ENCODE data around the gene ADORA2B.
"Not testable (repeated sequence)": the region's sequence is repeated elsewhere in the genome, so short reads cannot be mapped to it uniquely, and the experiment has no call there.

The ADORA2B gene

DNA sequence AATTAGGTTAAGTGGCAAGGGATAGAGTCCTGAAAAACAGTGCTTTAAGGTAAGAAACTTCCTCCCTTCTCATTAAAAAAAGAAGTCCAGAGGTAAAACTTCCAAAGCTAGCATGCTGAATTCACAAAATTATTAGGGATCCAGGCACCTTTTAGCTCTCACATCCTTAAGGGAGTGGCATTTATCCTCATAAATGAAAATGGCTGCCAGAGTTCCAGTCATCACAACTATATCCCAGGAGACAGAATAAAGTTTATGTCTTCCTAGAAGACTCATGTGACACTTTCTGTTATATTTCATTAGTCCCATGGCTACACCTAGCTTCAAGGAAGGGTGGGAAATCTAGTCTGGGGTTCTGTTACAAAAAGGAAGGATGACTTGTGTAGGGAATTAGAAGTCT is 23.3 kb upstream of the ADORA2B start:
- DNase-seq (ENCODE audit: low read depth in 2 of 2): no peak

DNA sequence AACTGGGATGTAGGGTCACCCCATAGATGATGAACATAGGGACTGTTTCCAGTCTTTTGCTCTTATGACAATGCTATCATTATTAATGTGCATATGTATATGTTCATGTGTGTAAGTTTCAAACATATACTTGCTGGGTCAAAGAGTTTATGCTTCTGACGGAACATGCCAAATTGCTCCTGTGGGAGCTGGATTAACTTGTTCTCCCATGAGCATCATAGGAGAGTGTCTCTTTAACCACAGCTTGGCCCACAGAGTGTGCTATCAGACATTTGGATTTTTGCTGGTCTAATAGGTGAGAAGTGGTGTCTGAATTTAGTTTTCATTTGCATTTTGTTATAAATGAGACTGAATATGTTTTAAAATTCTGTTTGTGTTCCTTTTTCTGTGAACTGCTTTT is 22.3 kb upstream of the ADORA2B start:
- no peak for DNase-seq (ENCODE audit: low read depth in 2 of 2)

DNA sequence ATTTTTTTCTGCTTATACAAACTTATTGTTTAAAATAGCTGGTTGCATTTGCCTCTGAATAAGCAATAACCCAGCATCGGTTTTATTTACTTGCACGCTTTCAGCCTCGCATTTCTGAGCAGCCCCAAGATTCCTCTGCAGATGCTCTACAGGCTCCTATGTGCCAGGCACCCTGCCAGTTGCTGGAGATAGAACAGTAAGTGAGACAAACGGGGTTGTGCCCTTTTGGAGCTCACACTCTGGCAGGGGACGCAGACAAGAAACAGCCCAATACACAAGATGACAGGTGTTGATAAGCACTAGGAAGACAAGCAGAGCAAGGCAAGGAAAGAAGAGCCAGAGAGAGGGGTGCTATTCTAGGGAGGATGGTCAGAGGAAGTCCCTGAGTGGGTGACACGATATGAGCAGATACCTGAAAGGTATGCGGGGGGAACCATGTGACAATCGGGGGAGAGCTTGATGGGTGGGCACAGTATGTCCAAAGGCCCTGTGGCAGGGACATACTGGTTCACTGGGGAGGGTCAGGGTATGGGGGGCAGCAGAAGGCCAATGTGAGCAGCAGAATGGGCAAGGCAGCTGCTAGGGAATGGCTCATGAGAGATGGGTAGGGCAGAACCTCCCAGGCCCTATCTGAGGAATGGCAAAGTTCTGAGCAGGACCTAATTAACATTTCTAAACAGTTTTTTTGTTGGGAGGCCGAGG is 18.7 kb upstream of the ADORA2B start:
- no peak for DNase-seq (ENCODE audit: low read depth in 2 of 2)

DNA sequence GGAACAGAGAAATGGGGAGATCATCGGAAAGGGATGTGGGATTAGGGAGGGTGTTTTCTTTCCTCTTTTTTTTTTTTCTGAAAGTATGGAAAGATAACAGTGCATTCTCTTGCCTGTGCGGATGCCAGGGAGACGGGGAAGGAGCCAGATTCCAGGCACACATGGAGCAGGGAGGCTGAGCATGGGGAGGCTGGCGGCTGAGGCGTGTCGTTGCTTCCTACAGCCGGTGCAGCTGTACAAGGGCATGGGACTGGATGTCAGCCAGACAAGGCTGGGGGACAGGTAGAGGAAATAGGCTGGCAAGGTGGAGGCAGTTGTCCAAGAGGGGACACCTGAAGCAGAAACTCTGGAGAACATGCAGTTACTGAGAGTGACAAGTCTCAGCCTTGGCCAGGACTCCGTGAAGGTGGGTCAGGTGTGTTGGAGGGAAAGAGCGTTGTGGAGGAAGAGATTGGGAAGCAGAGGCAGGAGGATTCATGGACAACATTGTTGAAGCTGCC is 16.6 kb upstream of the ADORA2B start:
- DNase-seq (ENCODE audit: low read depth in 2 of 2): no peak

DNA sequence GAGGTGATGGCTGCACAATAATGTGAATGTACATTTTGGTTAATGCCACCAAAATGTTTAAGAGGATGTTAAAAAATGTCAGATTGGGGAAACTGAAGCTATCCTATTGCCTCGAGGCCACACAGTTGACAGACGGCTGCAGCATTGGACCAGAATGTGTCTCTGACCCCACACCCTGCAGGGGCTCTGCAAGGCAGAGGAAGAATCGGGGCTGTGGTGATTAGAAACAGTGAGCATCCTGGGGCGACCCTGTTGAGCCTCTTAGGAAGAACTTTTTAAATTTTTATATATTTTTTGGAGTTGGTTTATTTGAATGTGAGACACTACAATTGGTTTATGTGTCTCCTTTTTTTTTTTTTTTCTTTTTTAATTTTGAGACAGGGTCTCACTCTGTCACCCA is 15.0 kb upstream of the ADORA2B start:
- DNase-seq (ENCODE audit: low read depth in 2 of 2): no peak

DNA sequence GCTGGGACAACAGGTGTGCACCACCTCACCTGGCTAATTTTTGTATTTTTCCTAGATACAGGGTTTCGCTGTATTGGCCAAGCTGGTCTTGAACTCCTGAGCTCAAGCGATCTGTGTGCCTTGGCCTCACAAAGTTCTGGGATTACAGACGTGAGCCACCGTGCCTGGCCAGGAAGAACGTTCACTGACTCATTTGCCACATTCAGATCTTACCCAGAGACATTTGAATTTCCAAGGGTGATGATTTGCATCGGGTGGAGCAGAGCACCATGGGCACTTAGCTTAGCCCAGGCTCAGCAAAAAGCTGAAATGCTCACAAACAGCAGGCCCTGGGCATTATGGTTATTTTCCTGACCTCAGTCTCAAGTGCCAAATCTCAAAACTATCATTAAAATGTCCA is 14.5 kb upstream of the ADORA2B start:
- no peak for DNase-seq (ENCODE audit: low read depth in 2 of 2)

DNA sequence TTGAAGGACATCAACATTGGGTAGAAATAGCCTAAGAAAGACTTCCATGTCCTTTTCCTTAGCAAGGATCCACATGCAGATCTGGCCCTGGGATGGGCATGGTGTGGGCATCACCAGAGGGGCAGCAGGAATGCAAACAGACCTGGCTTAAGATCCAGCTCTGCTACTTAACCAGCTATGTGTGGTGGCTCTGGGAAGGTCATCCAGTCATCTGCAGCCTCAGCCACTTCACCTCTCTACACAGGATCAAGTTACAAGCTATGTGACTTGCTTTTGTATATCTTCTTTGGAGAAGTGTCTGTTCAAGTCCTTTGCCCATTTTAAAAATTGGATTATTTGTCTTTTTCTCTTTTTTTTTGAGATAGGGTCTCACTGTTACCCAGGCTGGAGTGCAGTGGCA is 13.5 kb upstream of the ADORA2B start:
- no peak for DNase-seq (ENCODE audit: low read depth in 2 of 2)

DNA sequence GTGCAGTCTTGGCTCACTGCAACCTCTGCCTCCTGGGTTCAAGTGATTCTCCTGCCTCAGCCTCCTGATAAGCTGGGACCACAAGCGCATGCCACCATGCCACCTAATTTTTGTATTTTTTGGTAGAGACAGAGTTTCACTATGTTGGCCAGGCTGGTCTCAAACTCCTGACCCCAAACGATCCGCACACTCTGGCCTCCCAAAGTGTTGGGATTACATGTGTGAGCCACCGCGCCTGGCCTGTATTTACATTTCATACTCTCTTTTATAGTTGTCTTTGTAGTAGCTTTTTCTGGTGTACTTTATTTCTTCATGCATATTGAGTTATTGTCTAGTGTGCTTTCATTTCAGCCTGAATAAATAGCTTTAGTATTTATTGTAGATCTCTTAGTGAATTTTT is 10.1 kb upstream of the ADORA2B start:
- DNase-seq (ENCODE audit: low read depth in 2 of 2): no peak

DNA sequence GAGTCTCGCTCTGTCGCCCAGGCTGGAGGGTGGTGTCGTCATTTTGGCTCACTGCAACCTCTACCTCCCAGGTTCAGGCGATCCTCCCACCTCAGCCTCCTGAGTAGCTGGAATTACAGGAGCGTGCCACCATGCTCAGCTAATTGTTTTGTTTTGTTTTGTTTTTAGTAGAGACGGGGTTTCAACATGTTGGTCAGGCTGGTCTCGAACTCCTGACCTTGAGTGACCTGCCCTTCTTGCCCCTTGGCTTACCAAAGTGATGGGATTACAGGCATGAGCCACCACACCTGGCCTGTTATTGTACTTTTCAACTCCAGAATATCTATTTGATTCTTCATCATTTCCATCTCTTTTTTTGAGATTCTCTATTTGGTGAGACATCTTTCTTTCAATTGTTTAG is 9.0 kb upstream of the ADORA2B start:
- DNase-seq (ENCODE audit: low read depth in 2 of 2): no peak

DNA sequence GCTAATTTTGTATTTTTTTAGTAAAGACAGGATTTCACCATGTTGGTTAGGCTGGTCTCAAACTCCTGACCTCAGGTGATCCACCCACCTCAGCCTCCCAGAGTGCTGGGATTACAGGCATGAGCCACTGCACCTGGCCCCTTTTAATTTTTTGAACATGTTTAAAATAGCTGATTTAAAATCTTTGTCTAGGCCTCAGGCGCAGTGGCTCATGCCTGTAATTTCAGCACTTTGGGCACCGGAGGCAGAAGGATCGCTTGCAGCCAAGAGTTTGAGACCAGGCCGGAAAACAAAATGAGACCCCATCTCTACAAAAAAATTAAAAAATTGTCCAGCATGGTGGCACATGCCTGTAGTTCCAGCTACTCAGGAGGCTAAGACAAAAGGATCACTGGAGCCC is 8.4 kb upstream of the ADORA2B start:
- DNase-seq (ENCODE audit: low read depth in 2 of 2): not testable (repeated sequence)

DNA sequence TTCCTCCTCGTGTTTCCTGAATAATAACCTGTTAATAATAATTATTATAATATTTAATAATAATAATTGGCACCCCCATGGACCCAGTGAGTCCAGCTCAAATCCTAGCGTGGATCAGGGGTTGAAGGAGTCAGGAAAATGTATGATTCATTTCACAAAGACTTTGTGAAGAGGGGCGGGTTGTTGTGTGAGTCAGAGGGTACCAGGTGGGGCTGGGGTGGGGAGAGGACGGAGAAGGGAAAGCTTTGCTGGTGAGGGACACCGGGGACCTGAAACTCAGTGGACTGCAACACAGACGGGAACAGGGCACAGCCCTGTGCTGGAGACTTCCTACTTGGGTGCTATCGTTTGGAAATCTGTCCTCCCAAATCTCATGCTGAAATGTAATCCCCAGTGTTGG is 3.1 kb upstream of the ADORA2B start:
- DNase-seq (ENCODE audit: low read depth in 2 of 2): no peak

DNA sequence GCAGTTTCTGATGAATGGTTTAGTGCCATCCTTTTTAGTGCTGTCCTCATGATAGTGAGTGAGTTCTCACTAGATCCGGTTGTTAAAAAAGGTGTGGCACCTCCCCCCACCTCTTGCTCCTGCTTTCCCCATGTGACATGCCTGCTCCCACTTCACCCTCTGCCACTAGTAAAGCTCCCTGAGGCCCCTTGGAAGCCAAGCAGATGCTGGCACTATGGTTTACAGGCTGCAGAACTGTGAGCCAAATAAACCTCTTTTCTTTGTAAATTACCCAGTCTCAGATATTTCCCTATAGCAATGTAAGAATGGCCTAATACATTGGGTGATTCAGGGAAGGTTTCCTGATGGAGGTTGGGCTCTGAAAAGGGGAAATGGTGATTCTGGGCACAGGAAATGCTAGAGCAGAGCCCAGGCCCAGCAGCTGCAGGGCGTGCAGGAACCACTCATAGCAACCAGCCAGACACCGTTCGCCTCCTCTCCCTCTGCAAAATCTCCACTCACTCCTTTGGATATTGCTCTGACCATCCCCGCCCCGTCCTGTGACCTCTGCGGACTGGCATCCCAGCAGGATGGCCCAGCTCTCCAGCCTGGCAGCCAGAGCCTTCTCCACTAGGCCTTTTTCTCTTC is 2.6 kb upstream of the ADORA2B start:
- DNase-seq (ENCODE audit: low read depth in 2 of 2): no peak

DNA sequence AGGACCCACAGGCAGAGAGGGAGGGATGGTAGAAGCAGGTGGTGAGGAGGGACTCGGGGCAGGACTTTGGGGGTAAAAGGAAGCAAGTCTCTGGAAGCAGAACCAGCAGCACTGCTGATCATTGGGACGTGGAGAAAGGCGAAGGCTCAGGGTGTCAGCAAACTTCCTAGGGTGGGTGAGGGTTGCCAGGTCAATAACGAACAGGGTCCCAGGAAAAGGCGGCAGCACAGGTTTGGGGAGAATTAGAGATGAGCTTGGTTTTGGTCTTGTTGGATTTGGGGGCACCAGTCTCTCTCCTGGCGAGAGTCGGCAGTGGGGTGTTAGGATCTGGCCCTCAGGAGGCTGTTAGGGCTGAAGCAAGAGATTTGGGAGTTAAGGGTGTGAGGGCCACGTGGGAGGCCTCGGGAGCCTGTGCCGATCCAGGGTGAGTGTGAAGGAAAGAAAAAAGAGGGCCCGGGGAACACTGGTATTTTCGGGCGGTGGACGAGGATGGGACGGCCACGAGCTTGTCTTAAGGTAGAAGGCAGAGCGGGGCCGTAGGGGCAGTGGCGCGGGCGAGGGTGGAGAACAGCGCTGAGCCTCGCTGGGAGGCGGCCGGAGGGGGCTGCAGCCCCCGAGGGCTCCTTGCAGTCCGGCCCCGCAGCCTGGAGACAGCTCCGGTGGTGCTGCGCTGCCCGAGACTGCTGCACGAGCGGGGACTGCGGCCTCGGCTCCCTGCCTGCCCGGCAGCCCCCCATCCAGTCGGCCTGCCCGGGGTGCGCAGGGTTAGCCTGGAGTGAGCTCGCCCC is 765 bp upstream of the ADORA2B start:
- no peak for DNase-seq (ENCODE audit: low read depth in 2 of 2)

DNA sequence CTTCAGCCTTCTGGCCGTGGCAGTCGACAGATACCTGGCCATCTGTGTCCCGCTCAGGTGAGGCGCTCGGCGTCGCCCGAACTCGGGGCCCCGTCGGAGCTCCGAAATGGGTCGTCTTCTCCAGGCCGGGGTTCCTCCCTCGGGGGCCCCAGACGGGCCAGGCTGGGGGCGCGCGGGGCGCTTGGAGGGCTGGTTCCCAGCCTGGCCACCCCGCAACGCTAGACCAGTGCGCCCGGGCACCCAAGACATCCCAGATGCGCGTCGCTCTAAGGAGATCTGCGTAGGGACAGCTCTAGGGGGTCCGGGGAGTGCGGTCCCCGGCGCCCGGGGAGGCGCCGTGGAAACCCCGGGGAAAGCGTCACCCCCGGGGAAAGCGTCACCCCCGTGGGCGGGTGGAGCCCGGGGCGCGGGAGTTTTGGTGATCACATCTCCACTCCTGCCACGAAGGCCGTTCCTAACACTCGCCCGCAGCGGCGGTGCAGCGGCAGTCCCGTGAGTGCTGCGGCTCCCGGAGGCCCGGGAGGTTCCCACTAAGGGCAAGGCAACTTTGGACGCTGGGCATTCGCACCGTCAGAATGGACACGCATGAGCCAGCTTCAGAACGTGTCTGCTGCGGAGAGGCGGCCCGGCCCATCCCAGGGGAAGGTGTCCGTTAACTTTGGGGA is 729 bp downstream of the ADORA2B start:
- peak; percentile 28 to 40 for DNase-seq (ENCODE audit: low read depth in 2 of 2)

DNA sequence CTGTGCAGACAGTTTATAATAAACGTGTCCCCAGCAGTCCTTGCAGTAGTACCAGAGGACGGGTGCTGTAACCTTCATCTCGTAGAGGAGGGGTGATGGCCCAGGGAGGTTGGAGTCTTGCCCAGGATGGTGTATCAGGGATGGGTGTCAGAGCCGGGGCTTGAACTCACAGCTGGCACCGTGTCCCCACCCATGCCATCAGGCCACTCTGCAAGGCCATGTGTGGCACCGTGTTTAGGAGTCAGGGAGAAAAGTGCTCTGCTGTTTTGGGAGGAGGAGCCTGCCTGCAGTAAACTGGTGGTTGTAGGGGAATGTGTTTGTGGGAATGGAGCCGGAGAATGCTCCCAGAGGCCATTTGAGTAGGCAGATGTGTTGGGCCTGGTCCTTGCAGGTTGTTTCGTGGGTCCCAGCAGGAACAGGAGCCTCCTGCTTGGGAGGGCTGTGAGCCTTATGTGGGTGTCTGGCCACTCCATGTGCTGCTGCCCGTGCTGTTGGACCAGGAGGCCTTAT is 1.7 kb downstream of the ADORA2B start:
- no peak for DNase-seq (ENCODE audit: low read depth in 2 of 2)

DNA sequence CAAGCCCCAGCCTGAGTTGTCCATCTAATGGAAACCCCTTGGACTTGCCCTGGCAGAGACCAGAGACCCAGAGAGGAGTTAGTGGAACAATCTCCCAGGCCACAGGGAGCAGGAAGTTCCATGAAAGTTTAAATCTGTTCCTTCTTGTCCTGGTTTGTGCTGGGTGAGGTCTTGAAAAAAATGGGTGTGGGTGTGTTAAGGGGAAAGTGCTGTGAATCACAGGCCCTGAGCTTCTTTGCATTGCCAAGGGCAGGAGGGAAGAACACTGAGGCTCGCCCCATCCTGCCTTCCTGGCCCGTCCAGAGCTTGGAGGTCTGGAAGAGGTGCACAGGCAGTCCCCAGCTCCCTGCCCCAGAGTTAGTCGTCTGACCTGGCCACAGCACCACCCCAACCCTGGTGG is 2.3 kb downstream of the ADORA2B start:
- DNase-seq (ENCODE audit: low read depth in 2 of 2): no peak

DNA sequence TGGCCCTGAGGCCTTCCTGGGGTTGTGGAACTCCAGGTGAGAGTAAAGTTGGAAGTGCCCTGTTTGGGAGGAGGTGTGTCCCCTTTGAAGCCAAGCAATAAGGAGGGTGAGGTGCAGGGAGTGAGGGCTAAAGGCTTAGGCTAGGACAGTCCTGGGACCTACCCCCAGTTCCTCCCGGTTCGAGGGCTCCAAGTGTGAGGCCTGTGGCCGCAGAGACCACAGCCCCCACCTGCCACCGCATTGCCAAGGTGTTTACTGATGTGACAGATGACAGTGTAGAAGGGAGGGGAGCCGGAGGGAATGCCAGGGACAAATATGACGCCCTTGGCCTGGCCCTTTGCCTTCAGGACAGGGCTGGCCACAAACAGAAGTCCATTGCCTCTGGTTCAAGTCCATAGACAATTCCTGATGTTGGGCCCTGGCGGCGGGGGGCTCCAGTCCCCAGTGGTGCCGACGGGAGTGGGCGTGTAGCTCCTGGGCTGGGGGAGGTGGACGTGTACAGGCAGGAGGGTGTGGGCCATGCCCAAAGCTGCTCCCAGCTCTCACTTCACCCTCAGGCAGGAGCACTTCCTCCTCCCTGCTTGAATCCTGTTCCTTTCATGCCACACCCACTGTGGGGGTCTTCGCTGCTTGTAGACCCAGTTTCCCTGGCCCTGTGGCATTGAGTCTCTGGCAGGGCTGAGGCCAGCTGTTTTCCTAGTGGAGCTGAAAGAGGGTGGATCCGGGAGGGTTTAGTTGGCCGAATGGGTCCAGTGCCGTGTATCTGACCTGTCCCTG is 3.2 kb downstream of the ADORA2B start:
- no peak for DNase-seq (ENCODE audit: low read depth in 2 of 2)

DNA sequence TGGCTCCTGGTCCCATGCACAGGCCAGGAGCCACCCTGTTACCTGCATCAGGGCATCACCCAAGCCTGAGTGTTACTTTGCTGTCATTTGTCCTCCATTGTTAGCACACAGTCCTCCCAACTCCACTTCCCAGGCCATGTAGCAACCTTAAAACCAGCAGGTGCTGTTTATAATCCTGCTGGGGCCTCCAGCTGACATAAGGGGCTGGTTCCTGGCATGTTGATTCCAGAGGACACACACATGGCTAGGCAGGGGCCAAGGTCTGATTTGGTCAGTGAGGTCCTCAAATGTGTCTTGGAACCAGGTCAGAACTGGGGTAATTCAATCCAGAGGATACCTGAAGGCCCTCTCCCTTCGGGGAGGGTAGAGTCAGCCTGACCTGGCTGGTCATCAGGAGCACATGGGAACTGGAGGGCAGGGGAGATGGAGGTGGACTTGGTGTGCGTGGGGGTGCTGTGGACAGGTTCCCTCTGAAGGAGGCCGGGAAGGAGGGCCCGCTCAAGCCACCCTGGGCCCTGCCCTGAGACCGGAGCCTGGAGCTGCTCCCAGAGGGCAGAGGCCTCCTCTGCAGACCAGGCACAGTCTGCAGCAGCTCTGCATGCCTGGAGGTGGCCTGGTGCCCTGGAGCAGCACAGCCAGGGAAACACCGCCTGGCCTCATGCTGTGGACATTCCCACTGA is 6.6 kb downstream of the ADORA2B start:
- no peak for DNase-seq (ENCODE audit: low read depth in 2 of 2)

DNA sequence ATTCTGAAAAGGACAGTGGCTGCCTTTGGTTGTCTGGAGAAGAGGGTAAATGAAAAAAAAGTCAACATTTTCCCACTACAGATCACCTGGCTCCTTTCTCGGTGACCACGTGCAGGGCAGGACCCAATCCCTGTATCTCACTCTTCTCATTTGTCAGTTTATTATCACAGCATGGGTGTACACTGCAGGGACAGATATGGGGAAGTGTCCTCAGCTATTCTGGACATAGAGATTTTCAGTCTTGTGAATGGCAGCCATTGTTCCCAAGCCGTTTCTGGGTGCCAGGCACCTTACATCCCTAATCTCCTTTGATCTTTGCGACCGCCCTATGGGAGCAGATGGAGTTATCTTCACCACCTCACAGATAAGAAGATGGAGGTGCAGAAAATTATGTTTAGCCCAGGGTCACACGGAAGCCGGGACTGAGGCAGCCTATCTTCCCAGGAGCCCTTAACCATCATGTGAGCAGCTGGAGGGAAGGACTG is 7.2 kb downstream of the ADORA2B start:
- DNase-seq (ENCODE audit: low read depth in 2 of 2): no peak

DNA sequence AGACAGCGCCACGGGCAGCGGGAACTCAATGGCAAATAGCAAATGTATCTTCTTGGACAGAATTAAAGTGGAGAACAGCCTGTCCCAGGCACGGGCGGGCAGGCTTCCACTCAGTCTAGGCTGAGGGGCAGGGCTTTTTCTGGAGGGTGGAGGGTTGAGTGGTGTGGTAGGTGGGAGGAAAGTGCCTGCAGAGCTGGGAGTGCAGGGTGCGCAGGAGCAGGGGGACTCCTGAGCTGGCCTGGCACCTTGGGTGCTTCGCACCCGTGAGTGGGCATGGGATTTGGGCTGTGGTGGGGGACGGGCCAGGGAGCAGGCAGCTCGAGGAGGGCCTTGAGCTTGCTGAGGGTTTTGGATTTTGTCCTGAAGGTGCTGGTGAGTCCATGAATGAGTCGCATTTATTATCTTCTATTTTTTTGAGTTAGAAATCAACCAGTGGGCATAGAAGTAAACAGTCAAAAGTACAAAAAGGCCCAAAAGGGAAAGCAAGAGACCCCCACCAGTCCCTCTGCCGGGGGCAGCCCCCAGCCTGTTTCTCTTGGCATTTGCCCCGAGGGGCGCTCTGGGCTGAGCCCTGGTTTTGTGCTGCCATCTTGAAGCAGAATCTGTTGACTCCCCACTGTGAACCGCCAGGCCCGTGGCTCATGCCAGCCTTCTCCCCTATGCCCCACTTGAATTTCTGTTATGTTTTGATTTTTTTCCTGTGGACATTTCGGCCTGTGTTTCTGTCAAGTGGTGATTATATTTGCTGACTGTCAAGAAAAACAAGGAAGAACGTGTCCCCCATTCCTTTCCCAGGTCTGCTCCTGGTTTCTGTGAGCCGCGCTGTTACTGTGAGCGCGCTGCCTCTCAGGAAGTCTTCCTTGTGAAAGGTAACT is 8.2 kb downstream of the ADORA2B start:
- no peak for DNase-seq (ENCODE audit: low read depth in 2 of 2)

All from stimulated activated CD4-positive, alpha-beta T cell treated with anti-CD3 and anti-CD28 coated beads, Interleukin-1b, Interleukin-23, amount 100 ng/mL, for 4 hours (primary cell).